NCI-H82 treated with DMSO at 0.1 percent for 48 hours (cell line): ENCODE results near the gene KCNJ15.
A peak's percentile ranks its signal among the peaks of the same experiment; 100 is the strongest.
"Not testable (repeated sequence)": the region's sequence is repeated elsewhere in the genome, so short reads cannot be mapped to it uniquely, and the experiment has no call there.

Source experiments
- DNase-seq: peaks from one replicate; lab custom pipeline; 2025; ENCODE audit not compliant: unreplicated experiment; lab: John Stamatoyannopoulos, UW

Gene KCNJ15

GRCh38 chr21:38256599-38257302, at the start of gene KCNJ15:
Gene KCNJ15 (plus strand): TSS chr21:38256991. CDS start chr21:38299262, 42,271 bp downstream.
- DNase-seq, result no peak

GRCh38 chr21:38208118-38208517, 48.7 kb upstream of the KCNJ15 start:
- no peak for DNase-seq

GRCh38 chr21:38211321-38211720, 45.5 kb upstream of the KCNJ15 start:
- DNase-seq, result no peak

GRCh38 chr21:38212706-38213105, 44.1 kb upstream of the KCNJ15 start:
- no peak for DNase-seq

- DNase-seq, result peak; percentile 45
Observed at GRCh38 chr21:38219049-38219628, 37.7 kb upstream of the KCNJ15 start.

- no peak for DNase-seq
Observed at GRCh38 chr21:38220270-38220737, 36.5 kb upstream of the KCNJ15 start.

GRCh38 chr21:38221594-38221993, 35.2 kb upstream of the KCNJ15 start:
- no peak for DNase-seq

GRCh38 chr21:38223893-38224540, 32.8 kb upstream of the KCNJ15 start:
- DNase-seq, result no peak

- no peak for DNase-seq
Observed at GRCh38 chr21:38227401-38227800, 29.4 kb upstream of the KCNJ15 start.

- no peak for DNase-seq
Observed at GRCh38 chr21:38228115-38228514, 28.7 kb upstream of the KCNJ15 start.

- no peak for DNase-seq
Observed at GRCh38 chr21:38228537-38228936, 28.3 kb upstream of the KCNJ15 start.

- DNase-seq, result no peak
Observed at GRCh38 chr21:38229260-38229877, 27.4 kb upstream of the KCNJ15 start.

- DNase-seq, result no peak
Observed at GRCh38 chr21:38234395-38235142, 22.2 kb upstream of the KCNJ15 start.

GRCh38 chr21:38235251-38235650, 21.5 kb upstream of the KCNJ15 start:
- DNase-seq, result not testable (repeated sequence)

- no peak for DNase-seq
Observed at GRCh38 chr21:38236232-38236631, 20.6 kb upstream of the KCNJ15 start.

GRCh38 chr21:38239672-38240071, 17.1 kb upstream of the KCNJ15 start:
- no peak for DNase-seq

- no peak for DNase-seq
Observed at GRCh38 chr21:38240129-38240528, 16.7 kb upstream of the KCNJ15 start.

GRCh38 chr21:38241029-38241740, 15.6 kb upstream of the KCNJ15 start:
- DNase-seq, result no peak

- no peak for DNase-seq
Observed at GRCh38 chr21:38242061-38242460, 14.7 kb upstream of the KCNJ15 start.

- no peak for DNase-seq
Observed at GRCh38 chr21:38243732-38244406, 12.9 kb upstream of the KCNJ15 start.
